IMR-90 (cell line): ENCODE data around the gene MAN1C1. TPM values are rescaled to one million over a fixed set of nuclear protein-coding genes. Genes with fewer than 3 reads are reported as not detected.

ENCODE experiments used
- ATAC-seq: fragments of 200-7000 bp; cut with Tn5 transposase; 2 replicates; pipeline ENCODE4 v1.9.1; 2020; ENCODE audit warnings: low read depth, mild to moderate bottlenecking, moderate library complexity
- BruUV-seq: library from RNA; stranded (reverse); fragments of 400-500 nt; replicated peaks from 2 replicates; lab custom pipeline; 2021; lab: Mats Ljungman, UMichigan
- CTCF ChIA-PET: fragments of 300-600 bp; formaldehyde crosslinking; extraction: SDS; loops from one replicate; lab custom pipeline; 2021; ENCODE audit warnings: antibody characterized with exemption; lab: Yijun Ruan, JAX
- POLR2A ChIA-PET: fragments of 300-600 bp; sonication (Branson Sonifier 250); formaldehyde crosslinking; loops from one replicate; lab custom pipeline; 2022; ENCODE audit warnings: antibody characterized with exemption; ENCODE audit not compliant: unreplicated experiment; lab: Charles Lee
- DNase-seq: peaks from one replicate; pipeline ENCODE4 v3.0.0; 2013
- H2AFZ ChIP-seq: replicated peaks from 2 replicates; pipeline ENCODE3; 2013; ENCODE audit warnings: low read length, mild to moderate bottlenecking; ENCODE audit not compliant: poor library complexity
- H2AK5ac ChIP-seq: 2 replicates; pipeline ENCODE4 v1.6.1; 2013; ENCODE audit warnings: low read depth, low read length, inconsistent platforms
- H2AK9ac ChIP-seq: replicated peaks from 2 replicates; pipeline ENCODE3; 2013; ENCODE audit warnings: mild to moderate bottlenecking, low read depth, low read length, moderate library complexity; ENCODE audit not compliant: poor library complexity
- H2BK120ac ChIP-seq: 2 replicates; pipeline ENCODE4 v1.6.1; 2013; ENCODE audit warnings: low read depth, low read length, inconsistent platforms
- H2BK15ac ChIP-seq: 3 replicates; pipeline ENCODE4 v1.6.1; 2013; ENCODE audit warnings: low read depth, low read length, inconsistent platforms
- H2BK20ac ChIP-seq: 2 replicates; pipeline ENCODE4 v1.6.1; 2013; ENCODE audit warnings: low read depth, mild to moderate bottlenecking, inconsistent platforms, low read length, moderate library complexity
- H2BK5ac ChIP-seq: 2 replicates; pipeline ENCODE4 v1.6.1; 2013; ENCODE audit warnings: mild to moderate bottlenecking, low read depth, low read length, inconsistent platforms; ENCODE audit not compliant: poor library complexity, severe bottlenecking
- H3K14ac ChIP-seq: replicated peaks from 2 replicates; pipeline ENCODE4 v1.6.1; 2013; ENCODE audit warnings: low read depth, low read length, inconsistent platforms
- H3K18ac ChIP-seq: 2 replicates; pipeline ENCODE4 v1.6.1; 2013; ENCODE audit warnings: low read depth, low read length, control low read depth
- H3K23ac ChIP-seq: 2 replicates; pipeline ENCODE4 v1.6.1; 2013; ENCODE audit warnings: low read depth, low read length, inconsistent platforms
- H3K27ac ChIP-seq: 2 replicates; pipeline ENCODE4 v1.5.1; 2013; ENCODE audit warnings: mild to moderate bottlenecking, control low read depth, low read length; ENCODE audit not compliant: insufficient read depth
- H3K27me3 ChIP-seq: 2 replicates; pipeline ENCODE4 v1.6.1; 2013; ENCODE audit warnings: low read length; ENCODE audit not compliant: control insufficient read depth, insufficient read depth
- H3K36me3 ChIP-seq: 2 replicates; pipeline ENCODE4 v1.6.1; 2013; ENCODE audit warnings: low read length, mixed read lengths; ENCODE audit not compliant: control insufficient read depth, insufficient read depth
- H3K4ac ChIP-seq: 2 replicates; pipeline ENCODE4 v1.6.1; 2013; ENCODE audit warnings: low read depth, low read length, inconsistent platforms
- H3K4me1 ChIP-seq: 2 replicates; pipeline ENCODE4 v1.6.1; 2013; ENCODE audit warnings: low read length, mixed read lengths; ENCODE audit not compliant: control insufficient read depth, insufficient read depth
- H3K4me2 ChIP-seq: 2 replicates; pipeline ENCODE4 v1.6.1; 2013; ENCODE audit warnings: low read depth, mild to moderate bottlenecking, control low read depth, low read length, moderate library complexity
- H3K4me3 ChIP-seq: 2 replicates; pipeline ENCODE4 v1.5.1; 2013; ENCODE audit warnings: low read depth, mild to moderate bottlenecking, control low read depth, low read length, moderate library complexity; ENCODE audit not compliant: insufficient read depth
- H3K56ac ChIP-seq: 2 replicates; pipeline ENCODE4 v1.6.1; 2013; ENCODE audit warnings: low read length, inconsistent platforms; ENCODE audit not compliant: insufficient read depth; ENCODE audit errors: extremely low read depth
- H3K79me1 ChIP-seq, 2 experiments: 2 replicates each; pipeline ENCODE4 v1.6.1; 2013; ENCODE audit warnings: low read length in 2 of 2, inconsistent platforms in 1 of 2, low read depth in 1 of 2
- H3K9ac ChIP-seq: 2 replicates; pipeline ENCODE4 v1.6.1; 2013; ENCODE audit warnings: low read depth, low read length, control low read depth
- H3K9me1 ChIP-seq: 2 replicates; pipeline ENCODE4 v1.6.1; 2013; ENCODE audit warnings: low read length, inconsistent platforms; ENCODE audit not compliant: insufficient read depth
- H3K9me3 ChIP-seq: 2 replicates; pipeline ENCODE4 v1.6.1; 2013; ENCODE audit warnings: low read length; ENCODE audit not compliant: control insufficient read depth, insufficient read depth
- H4K20me1 ChIP-seq: 2 replicates; pipeline ENCODE4 v1.6.1; 2013; ENCODE audit warnings: low read length, inconsistent platforms; ENCODE audit not compliant: insufficient read depth
- H4K5ac ChIP-seq: 2 replicates; pipeline ENCODE4 v1.6.1; 2013; ENCODE audit warnings: mild to moderate bottlenecking, low read depth, low read length, control low read depth
- H4K8ac ChIP-seq, 2 experiments: 2 replicates each; pipeline ENCODE4 v1.6.1; 2013; ENCODE audit warnings: low read depth in 2 of 2, low read length in 2 of 2, control low read depth in 1 of 2, inconsistent platforms in 1 of 2
- H4K91ac ChIP-seq: 2 replicates; pipeline ENCODE4 v1.6.1; 2013; ENCODE audit warnings: low read depth, low read length, inconsistent platforms; ENCODE audit not compliant: insufficient read depth
- BHLHE40 ChIP-seq: fragments of 150-350 bp; IDR thresholded peaks from 2 replicates; pipeline ENCODE4 v1.6.1; 2016; ENCODE audit warnings: mild to moderate bottlenecking, low read depth, low read length
- CEBPB ChIP-seq: IDR thresholded peaks from 2 replicates; pipeline ENCODE4 v1.6.1; 2012; ENCODE audit warnings: low read depth, low read length, improper control_type of control experiment
- CHD1 ChIP-seq: IDR thresholded peaks from 2 replicates; pipeline ENCODE4 v1.6.1; 2012; ENCODE audit warnings: low read depth, low read length, improper control_type of control experiment
- FOS ChIP-seq: fragments of 150-350 bp; IDR thresholded peaks from 2 replicates; pipeline ENCODE4 v1.6.1; 2016; ENCODE audit warnings: low read depth, low read length
- MAFK ChIP-seq: IDR thresholded peaks from 2 replicates; pipeline ENCODE4 v1.6.1; 2012; ENCODE audit warnings: low read depth, low read length, improper control_type of control experiment
- MAZ ChIP-seq: IDR thresholded peaks from 2 replicates; pipeline ENCODE4 v1.6.1; 2012; ENCODE audit warnings: low read depth, mild to moderate bottlenecking, low read length, improper control_type of control experiment, moderate library complexity, borderline replicate concordance
- NFE2L2 ChIP-seq: fragments of 150-350 bp; IDR thresholded peaks from 2 replicates; pipeline ENCODE4 v1.6.1; 2016; ENCODE audit warnings: low read depth, mild to moderate bottlenecking, low read length
- POLR2A ChIP-seq: IDR thresholded peaks from 2 replicates; pipeline ENCODE4 v1.6.1; 2012; ENCODE audit warnings: mild to moderate bottlenecking, low read depth, low read length
- RAD21 ChIP-seq: IDR thresholded peaks from 2 replicates; pipeline ENCODE4 v1.6.1; 2012; ENCODE audit warnings: low read length, improper control_type of control experiment
- RCOR1 ChIP-seq: IDR thresholded peaks from 2 replicates; pipeline ENCODE4 v1.6.1; 2012; ENCODE audit warnings: mild to moderate bottlenecking, low read length, improper control_type of control experiment; ENCODE audit not compliant: insufficient replicate concordance
- RFX5 ChIP-seq: IDR thresholded peaks from 2 replicates; pipeline ENCODE4 v1.8.0; 2012; ENCODE audit warnings: low read depth, mild to moderate bottlenecking, low read length, moderate library complexity
- WGBS, 2 experiments: methylation state at CpG; one replicate each; pipeline versions ENCODE4 v1.1.5 to v1.1.7; 2013; ENCODE audit warnings: missing lambda C conversion rate in 2 of 2; ENCODE audit not compliant: insufficient read length in 1 of 2; ENCODE audit errors: extremely low coverage in 2 of 2; 5-methylcytosine and 5-hydroxymethylcytosine counted together
- dilution Hi-C: fragments of 300-500 bp; cut with HindIII; formaldehyde crosslinking; loops from one replicate; pipeline ENCODE4 v1.14.3; 2018; ENCODE audit warnings: low sequenced_read_pairs; ENCODE audit not compliant: unreplicated experiment
- in situ Hi-C: fragments of 300-500 bp; cut with MboI; formaldehyde crosslinking; loops from 3 replicates; pipeline ENCODE4 v1.14.3; 2019; ENCODE audit warnings: low sequenced_read_pairs, inconsistent platforms, mixed read lengths
- intact Hi-C: fragments of 100-400 bp; cut with micrococcal nuclease; formaldehyde crosslinking; loops from 2 replicates; pipeline ENCODE4 v1.10.0; 2022
- polyA plus RNA-seq, 3 experiments: library from polyadenylated mRNA; depleted of rRNA; stranded (reverse); fragments of >200 nt; gene quantifications; 2 replicates each; pipeline ENCODE4 v1.2.3, GENCODE V29; 2012; ENCODE audit warnings: low replicate concordance in 1 of 3
- total RNA-seq: library from RNA; depleted of rRNA; stranded (reverse); fragments of >200 nt; gene quantifications from 2 replicates; pipeline ENCODE4 v1.2.3, GENCODE V29; 2012
- TF ChIP-seq, protein P1 (sequence below): fragments of 150-350 bp; IDR thresholded peaks from 2 replicates; pipeline ENCODE4 v1.6.1; 2017; ENCODE audit warnings: mild to moderate bottlenecking, antibody characterized with exemption, low read length, low read depth
- TF ChIP-seq, protein P2 (sequence below): conservative IDR thresholded peaks from 2 replicates; pipeline ENCODE4 v1.5.1; 2012; ENCODE audit warnings: mild to moderate bottlenecking, low read depth, low read length, improper control_type of control experiment
- TF ChIP-seq, protein P3 (sequence below): fragments of 150-350 bp; IDR thresholded peaks from 2 replicates; pipeline ENCODE4 v1.6.1; 2016; ENCODE audit warnings: low read depth, mild to moderate bottlenecking, low read length, moderate library complexity, borderline replicate concordance

MAN1C1 gene
- total and polyA plus RNA-seq, 2 of the 4 experiments (the other 2 are of a cell fraction) = 3.2 to 11.3 TPM

DNA sequence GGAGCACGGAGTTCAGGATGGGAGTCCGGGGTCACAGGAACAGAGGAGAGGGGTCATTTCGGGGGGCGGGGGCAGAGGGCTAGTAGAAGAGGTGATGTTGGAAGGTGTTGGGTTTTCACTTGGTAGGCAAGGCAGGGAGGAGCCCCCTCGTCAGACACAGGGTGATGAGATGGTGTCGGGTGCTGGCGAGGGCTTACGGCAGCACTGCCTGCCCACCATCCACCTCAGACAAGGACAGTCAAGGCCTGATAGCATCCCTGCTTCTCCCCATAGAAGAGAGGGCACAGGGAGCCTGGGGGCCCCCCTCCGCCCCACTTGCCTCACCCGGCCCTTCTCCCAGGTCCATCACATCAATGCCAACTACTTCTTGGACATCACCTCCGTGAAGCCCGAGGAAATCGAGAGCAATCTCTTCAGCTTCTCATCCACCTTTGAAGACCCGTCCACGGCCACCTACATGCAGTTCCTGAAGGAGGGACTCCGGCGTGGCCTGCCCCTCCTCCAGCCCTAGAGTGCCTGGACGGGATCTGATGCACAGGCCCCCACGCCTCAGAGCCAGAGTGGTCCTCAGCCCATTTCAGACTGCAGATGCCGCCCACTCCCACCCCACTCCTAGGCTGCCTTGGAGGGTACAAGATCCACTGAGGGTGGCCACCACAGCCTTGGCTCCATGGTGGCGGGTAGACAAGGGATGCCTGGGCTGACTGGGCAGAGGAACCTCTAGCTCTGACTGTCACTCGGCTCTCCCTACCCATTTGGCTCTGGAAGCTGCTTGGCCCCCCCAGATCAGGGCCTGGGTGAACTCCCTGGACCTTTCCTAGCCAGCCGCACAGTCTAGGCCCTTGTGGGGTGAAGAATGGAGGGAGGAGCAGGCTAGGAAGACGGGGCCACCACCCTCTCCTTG lies 198.9 kb downstream of the MAN1C1 start:
- no peak overlapping the region for H2BK20ac ChIP-seq
- H2BK5ac ChIP-seq = no peak overlapping the region
- H3K23ac ChIP-seq = no peak overlapping the region
- H3K4me2 ChIP-seq = no peak overlapping the region
- DNase-seq (no peak), ATAC-seq (no peak)
- H3K27me3 ChIP-seq = no peaks in the 10 kb centered on the region
- CTCF ChIA-PET = interaction anchor here (0.7 kb wide), 1 partner anchor 330 kb away, joined by 3 read pairs; no protein-coding TSS in a partner anchor
- no TSS peak for BruUV-seq
- H4K20me1 ChIP-seq = peaks cover 8% of the 10 kb centered on the region
- in situ Hi-C loops = loop anchor here (25.0 kb wide), 2 partner anchors 403 to 578 kb away; partner anchors contain the start of genes RHCE, RSRP1 and SYF2
- H2BK15ac ChIP-seq = no peak overlapping the region
- H2AFZ ChIP-seq = no peak overlapping the region
- H3K27ac ChIP-seq = no peak overlapping the region
- H3K9me3 ChIP-seq = no peaks in the 10 kb centered on the region
- H3K9ac ChIP-seq = no peak overlapping the region
- peaks cover 5 to 37% of the 10 kb centered on the region in 2 experiments; a peak in 2 of 4 replicates for H3K79me1 ChIP-seq
- no peak overlapping the region for H4K91ac ChIP-seq
- H4K8ac ChIP-seq = no peak overlapping the region
- POLR2A ChIA-PET = interaction anchor here (0.5 to 0.7 kb wide), 3 partner anchors 22 to 1184 kb away, joined by 3 to 16 read pairs (median 3); no protein-coding TSS in a partner anchor
- no peak overlapping the region for H2BK120ac ChIP-seq
- dilution Hi-C loops = no loop called here
- intact Hi-C loops = loop anchor here (10.0 kb wide), 1 partner anchor 571 kb away; the partner anchor contains the start of gene RSRP1
- H3K4ac ChIP-seq = no peak overlapping the region
- no peak overlapping the region for H3K56ac ChIP-seq
- peaks cover 35% of the 10 kb centered on the region for H3K36me3 ChIP-seq
- peaks cover 7% of the 10 kb centered on the region for H3K4me1 ChIP-seq
- no peak overlapping the region for H4K5ac ChIP-seq
- H2AK5ac ChIP-seq = no peak overlapping the region
- no peak overlapping the region for H2AK9ac ChIP-seq
- 94% methylated on average over 8 of the region's 24 CpGs; no CpG with 5 or more reads in 1 of the 2 experiments for WGBS, 2 experiments
- no peak overlapping the region for H3K4me3 ChIP-seq
- peaks cover 9% of the 10 kb centered on the region for H3K9me1 ChIP-seq
- no peak overlapping the region for H3K18ac ChIP-seq
- H3K14ac ChIP-seq = no peak overlapping the region
- TF ChIP-seq, protein P1, sequence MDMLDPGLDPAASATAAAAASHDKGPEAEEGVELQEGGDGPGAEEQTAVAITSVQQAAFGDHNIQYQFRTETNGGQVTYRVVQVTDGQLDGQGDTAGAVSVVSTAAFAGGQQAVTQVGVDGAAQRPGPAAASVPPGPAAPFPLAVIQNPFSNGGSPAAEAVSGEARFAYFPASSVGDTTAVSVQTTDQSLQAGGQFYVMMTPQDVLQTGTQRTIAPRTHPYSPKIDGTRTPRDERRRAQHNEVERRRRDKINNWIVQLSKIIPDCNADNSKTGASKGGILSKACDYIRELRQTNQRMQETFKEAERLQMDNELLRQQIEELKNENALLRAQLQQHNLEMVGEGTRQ = no peak
- no peak for TF ChIP-seq MAFK
- TF ChIP-seq, protein P2, sequence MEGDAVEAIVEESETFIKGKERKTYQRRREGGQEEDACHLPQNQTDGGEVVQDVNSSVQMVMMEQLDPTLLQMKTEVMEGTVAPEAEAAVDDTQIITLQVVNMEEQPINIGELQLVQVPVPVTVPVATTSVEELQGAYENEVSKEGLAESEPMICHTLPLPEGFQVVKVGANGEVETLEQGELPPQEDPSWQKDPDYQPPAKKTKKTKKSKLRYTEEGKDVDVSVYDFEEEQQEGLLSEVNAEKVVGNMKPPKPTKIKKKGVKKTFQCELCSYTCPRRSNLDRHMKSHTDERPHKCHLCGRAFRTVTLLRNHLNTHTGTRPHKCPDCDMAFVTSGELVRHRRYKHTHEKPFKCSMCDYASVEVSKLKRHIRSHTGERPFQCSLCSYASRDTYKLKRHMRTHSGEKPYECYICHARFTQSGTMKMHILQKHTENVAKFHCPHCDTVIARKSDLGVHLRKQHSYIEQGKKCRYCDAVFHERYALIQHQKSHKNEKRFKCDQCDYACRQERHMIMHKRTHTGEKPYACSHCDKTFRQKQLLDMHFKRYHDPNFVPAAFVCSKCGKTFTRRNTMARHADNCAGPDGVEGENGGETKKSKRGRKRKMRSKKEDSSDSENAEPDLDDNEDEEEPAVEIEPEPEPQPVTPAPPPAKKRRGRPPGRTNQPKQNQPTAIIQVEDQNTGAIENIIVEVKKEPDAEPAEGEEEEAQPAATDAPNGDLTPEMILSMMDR = no peak
- TF ChIP-seq POLR2A = no peak
- TF ChIP-seq CHD1 = no peak
- TF ChIP-seq BHLHE40 = no peak
- TF ChIP-seq CEBPB = no peak
- TF ChIP-seq MAZ = no peak
- no peak for TF ChIP-seq NFE2L2
- TF ChIP-seq, protein P3, sequence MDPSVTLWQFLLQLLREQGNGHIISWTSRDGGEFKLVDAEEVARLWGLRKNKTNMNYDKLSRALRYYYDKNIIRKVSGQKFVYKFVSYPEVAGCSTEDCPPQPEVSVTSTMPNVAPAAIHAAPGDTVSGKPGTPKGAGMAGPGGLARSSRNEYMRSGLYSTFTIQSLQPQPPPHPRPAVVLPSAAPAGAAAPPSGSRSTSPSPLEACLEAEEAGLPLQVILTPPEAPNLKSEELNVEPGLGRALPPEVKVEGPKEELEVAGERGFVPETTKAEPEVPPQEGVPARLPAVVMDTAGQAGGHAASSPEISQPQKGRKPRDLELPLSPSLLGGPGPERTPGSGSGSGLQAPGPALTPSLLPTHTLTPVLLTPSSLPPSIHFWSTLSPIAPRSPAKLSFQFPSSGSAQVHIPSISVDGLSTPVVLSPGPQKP = no peak
- TF ChIP-seq RAD21 = no peak
- TF ChIP-seq FOS = no peak
- no peak for TF ChIP-seq RCOR1
- no peak for TF ChIP-seq RFX5
